Immature natural killer cell (primary cell): ENCODE results near the gene B3GALNT1. TPM values are rescaled to one million over a fixed set of nuclear protein-coding genes. Genes with fewer than 3 reads are reported as not detected.

Experiments
- DNase-seq, 3 donors: peaks; one replicate each; pipeline ENCODE4 v3.0.0; 2022; ENCODE audit warnings: mixed read lengths in 1 of 3
- H3K27ac Mint-ChIP-seq, 6 donors: one replicate each; pipeline ENCODE4 v1.8.0; 2020; ENCODE audit warnings: mixed read lengths in 6 of 6, mild to moderate bottlenecking in 5 of 6, inconsistent platforms in 4 of 6, moderate library complexity in 3 of 6
- H3K27me3 Mint-ChIP-seq, 3 donors: one replicate each; pipeline ENCODE4 v1.8.0; 2020 to 2021; ENCODE audit warnings: low read depth in 3 of 3, mild to moderate bottlenecking in 3 of 3, mixed read lengths in 3 of 3, moderate library complexity in 3 of 3, inconsistent platforms in 1 of 3
- H3K36me3 Mint-ChIP-seq, 3 donors: one replicate each; pipeline ENCODE4 v1.8.0; 2020; ENCODE audit warnings: mixed read lengths in 3 of 3, inconsistent platforms in 2 of 3, mild to moderate bottlenecking in 2 of 3
- H3K4me1 Mint-ChIP-seq, 2 donors: one replicate each; pipeline ENCODE4 v1.8.0; 2020; ENCODE audit warnings: inconsistent platforms in 2 of 2, mild to moderate bottlenecking in 2 of 2, mixed read lengths in 2 of 2, moderate library complexity in 1 of 2
- H3K4me3 Mint-ChIP-seq, 5 donors: one replicate each; pipeline ENCODE4 v1.8.0; 2020; ENCODE audit warnings: mild to moderate bottlenecking in 5 of 5, mixed read lengths in 5 of 5, inconsistent platforms in 3 of 5, moderate library complexity in 3 of 5
- H3K9me3 Mint-ChIP-seq, 6 donors: one replicate each; pipeline ENCODE4 v1.8.0; 2020; ENCODE audit warnings: mild to moderate bottlenecking in 6 of 6, mixed read lengths in 6 of 6, inconsistent platforms in 4 of 6, moderate library complexity in 3 of 6
- polyA plus RNA-seq, 3 donors: library from polyadenylated mRNA; unstranded; fragments of 300-500 nt; fragmentation: Illumina TruSeq; gene quantifications; one replicate each; pipeline ENCODE4 v1.2.3, GENCODE V29; 2021

The B3GALNT1 gene
- polyA plus RNA-seq, 3 donors from 2014 or later = 2.3 to 8.4 (median 6.2) TPM

DNA sequence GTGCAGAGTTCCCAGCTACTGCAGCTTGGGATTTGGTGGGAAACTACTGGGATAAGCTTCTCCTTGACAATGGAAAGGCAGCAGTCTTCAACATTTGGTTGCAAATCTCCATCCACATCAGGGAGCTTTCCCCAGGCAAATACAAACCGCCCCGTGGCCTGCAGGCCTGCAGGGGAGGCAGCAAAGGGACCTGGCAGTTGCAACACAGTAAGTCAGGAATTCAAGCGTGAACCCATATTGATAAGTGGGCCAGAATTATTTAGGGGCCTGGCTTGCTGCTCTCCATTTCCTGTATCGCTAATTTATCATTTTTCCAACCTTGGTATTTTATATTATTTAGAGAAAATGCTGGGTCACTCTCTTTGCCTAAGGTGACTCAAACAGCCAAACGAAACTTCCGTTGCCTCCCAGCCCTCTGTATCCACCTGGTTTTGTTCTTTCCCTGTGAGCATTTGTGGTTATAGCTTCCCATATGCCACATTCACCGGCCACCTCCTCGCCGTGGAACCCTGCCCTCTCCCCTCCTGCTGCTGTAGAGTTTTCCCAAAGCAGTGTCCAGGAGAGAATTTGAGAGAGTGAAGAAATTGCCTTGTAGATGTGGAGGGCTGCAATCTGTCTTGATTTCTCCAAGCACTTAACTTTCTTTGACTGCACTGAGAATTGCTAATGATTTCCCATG lies 34.8 kb downstream of the B3GALNT1 start:
- no peak for DNase-seq
- Mint-ChIP-seq H3K36me3 (peaks cover 18 to 32% (median 22%) of the 10 kb centered on the region in 3 donors), H3K9me3 (no peaks in the 10 kb centered on the region), H3K4me1 (peaks cover 0 to 4% of the 10 kb centered on the region in 2 donors), H3K27ac (no peak overlapping the region), H3K27me3 (peaks cover 0 to 3% (median 0%) of the 10 kb centered on the region in 3 donors), H3K4me3 (no peak overlapping the region)

DNA sequence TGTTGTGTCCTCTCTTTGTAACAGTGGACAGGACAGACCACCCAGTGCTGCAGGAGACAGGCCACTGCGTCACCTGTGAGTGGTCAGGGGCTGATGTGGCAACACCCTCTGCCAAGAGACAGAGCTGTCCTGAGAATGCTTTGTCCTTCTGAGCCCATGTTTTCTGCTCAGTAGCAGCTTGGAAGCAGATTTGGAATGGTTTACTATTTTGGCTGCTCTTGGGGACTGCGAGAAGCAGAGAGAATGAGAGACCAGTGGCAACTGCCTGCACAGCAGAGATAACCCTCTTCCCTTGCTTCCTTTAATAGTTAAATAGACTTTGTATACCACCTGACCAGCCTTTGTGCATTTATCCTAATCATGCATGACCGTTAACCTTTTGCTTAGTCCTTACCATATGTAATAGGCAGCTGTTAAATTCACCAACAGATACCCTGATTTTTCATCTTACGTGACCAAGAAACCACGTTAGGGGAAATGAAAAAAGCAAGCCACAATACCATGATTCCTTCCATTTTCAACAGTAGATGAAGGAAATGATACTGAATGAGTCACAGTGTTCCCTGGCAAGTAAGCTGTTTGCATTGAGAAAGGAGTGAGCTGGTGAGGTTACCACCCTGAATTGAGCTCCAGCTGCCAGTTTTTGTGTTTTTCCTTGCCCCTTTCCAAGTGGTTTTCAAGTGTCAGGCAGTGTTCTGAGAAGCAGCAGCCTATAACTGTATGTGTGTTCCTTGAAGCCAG lies 35.5 kb downstream of the B3GALNT1 start:
- H3K9me3 Mint-ChIP-seq = no peaks in the 10 kb centered on the region
- DNase-seq = no peak
- peaks cover 0 to 4% of the 10 kb centered on the region in 2 donors for H3K4me1 Mint-ChIP-seq
- H3K27me3 Mint-ChIP-seq = peaks cover 0 to 3% (median 0%) of the 10 kb centered on the region in 3 donors
- H3K4me3 Mint-ChIP-seq = no peak overlapping the region
- H3K27ac Mint-ChIP-seq = no peak overlapping the region
- peaks cover 18 to 37% (median 25%) of the 10 kb centered on the region in 3 donors for H3K36me3 Mint-ChIP-seq

DNA sequence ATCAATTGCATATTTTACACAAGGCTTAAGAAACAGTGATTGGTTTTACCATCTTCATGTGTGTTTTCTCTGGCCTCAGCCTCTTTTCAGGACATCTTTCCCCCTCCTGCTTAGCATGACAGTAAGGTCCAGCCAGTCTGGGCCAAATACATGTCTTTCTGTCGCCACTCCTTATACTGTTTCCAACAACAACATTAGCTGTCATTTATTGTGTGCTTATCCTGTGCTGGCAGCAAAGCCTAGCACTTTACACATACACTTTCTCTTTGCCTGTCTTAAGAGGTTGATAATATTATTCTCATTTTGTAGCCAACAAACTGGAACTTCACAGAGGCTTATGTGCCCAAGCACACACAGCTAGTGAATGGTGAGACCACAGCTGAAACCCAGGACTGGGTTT lies 37.8 kb downstream of the B3GALNT1 start:
- Mint-ChIP-seq H3K9me3 (no peaks in the 10 kb centered on the region), H3K36me3 (peaks cover 18 to 42% (median 22%) of the 10 kb centered on the region in 3 donors), H3K27me3 (peaks cover 0 to 3% (median 0%) of the 10 kb centered on the region in 3 donors), H3K4me1 (peaks cover 0 to 4% of the 10 kb centered on the region in 2 donors), H3K4me3 (no peak overlapping the region), H3K27ac (peak overlapping the region in 1 of 6 donors; percentile 3)
- DNase-seq = no peak

DNA sequence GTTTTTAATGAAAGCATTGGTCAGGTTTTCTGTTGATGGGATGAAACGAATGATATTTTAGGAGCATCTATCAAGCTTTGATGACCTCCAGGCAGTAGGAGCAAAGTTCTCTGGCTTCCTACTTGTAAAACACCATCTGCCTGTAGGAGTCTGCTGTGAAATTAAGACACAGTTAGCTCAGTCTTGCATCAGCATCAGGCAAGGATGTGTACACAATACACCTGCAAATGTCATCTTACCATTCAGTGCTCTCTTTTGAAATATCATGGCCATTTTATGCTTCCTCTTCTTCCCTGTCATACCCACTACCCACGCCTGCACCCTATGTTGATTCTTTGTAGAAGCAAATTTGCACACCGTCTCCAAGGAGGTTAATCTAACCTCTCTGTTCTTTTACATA lies 38.2 kb downstream of the B3GALNT1 start:
- Mint-ChIP-seq H3K27ac (no peak overlapping the region), H3K9me3 (no peaks in the 10 kb centered on the region), H3K36me3 (peaks cover 18 to 42% (median 22%) of the 10 kb centered on the region in 3 donors), H3K4me1 (peaks cover 0 to 4% of the 10 kb centered on the region in 2 donors), H3K4me3 (no peak overlapping the region), H3K27me3 (peaks cover 0 to 3% (median 0%) of the 10 kb centered on the region in 3 donors)
- no peak for DNase-seq

DNA sequence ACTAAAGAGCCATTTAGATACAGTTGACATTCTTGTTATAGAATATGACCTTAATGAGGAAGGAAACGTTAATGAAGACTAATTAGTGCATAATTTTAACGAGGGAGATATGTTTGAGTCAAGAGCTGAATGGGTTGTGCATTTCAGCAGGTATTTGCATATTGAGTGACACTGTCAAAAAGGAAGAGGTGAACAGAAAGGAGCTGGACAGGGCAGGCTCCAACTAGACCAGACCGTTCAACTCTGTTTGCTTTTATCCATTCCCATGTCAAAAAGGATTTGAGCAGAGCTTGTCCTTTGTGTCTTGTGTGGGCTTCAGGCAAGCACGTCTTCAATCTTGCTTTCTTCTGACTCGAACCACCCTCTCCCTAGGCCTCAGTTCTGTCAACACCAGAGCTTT lies 40.7 kb downstream of the B3GALNT1 start:
- H3K4me3 Mint-ChIP-seq = no peak overlapping the region
- H3K36me3 Mint-ChIP-seq = peaks cover 11 to 42% (median 11%) of the 10 kb centered on the region in 3 donors
- peaks cover 4 to 10% of the 10 kb centered on the region in 2 donors for H3K4me1 Mint-ChIP-seq
- no peak overlapping the region for H3K27ac Mint-ChIP-seq
- no peak for DNase-seq
- H3K27me3 Mint-ChIP-seq = peaks cover 0 to 3% (median 0%) of the 10 kb centered on the region in 3 donors
- H3K9me3 Mint-ChIP-seq = no peaks in the 10 kb centered on the region

DNA sequence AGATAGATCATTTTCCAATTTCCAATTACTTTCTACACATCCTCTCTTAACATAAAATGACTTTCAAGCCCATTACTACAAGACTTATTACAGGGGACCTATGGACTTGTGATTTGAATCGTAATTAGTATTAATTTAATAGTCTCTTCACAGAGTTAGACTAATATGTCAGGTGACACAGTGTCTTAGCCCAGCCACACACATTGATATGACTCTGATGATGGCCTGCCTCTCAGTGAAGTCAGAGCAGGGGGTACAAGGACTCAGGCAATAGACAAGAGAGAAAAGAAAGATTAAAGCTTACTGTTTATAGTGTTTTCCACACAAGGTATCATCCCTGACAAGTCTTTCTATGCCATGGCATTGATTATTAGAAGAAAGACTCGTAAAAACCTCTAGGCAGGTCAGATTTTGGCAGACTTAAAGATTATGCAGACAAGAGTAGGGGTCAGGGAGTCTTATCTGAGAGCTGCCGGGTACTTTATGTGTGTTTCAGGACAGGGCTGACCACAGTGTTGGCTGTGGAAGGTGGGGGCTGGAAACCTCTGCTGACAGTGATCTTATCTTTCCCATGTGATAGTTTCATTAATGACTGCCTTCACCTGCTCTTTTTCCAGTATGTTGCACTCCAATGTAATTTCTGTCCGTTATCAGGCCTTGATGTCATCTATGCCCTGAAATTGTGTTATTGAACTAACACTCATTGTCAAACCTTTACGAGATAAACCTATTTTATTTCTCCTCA lies 50.1 kb downstream of the B3GALNT1 start:
- Mint-ChIP-seq H3K9me3 (no peaks in the 10 kb centered on the region), H3K27me3 (no peaks in the 10 kb centered on the region), H3K4me3 (peak overlapping the region in 1 of 5 donors; percentile 6), H3K27ac (peak overlapping the region in 4 of 6 donors; percentile 5 to 46 (median 21)), H3K4me1 (peaks cover 31 to 56% of the 10 kb centered on the region in 2 donors), H3K36me3 (no peaks in the 10 kb centered on the region)
- DNase-seq = peak in 1 of 3 donors; percentile 16

DNA sequence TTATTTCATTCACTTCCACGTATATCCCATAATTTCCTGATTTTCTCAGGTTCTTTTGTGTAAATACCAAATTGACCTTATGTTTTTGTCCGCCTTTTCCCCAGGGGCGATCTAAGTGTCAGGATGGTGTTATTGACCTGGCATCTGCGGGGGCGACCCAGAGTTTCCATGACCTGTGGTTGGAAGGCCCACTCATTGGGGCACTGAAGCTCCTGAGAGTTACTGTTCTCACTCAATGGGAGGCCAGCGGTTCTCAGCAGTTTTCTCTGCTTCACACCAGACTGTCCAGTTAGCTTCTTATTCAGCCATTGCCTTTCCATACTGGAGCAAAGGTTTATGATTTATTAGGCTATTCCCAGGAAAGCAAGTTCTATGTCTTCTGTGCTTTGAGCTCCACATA lies 53.3 kb downstream of the B3GALNT1 start:
- Mint-ChIP-seq H3K4me3 (no peak overlapping the region), H3K9me3 (peaks cover 0 to 3% (median 0%) of the 10 kb centered on the region in 6 donors)

DNA sequence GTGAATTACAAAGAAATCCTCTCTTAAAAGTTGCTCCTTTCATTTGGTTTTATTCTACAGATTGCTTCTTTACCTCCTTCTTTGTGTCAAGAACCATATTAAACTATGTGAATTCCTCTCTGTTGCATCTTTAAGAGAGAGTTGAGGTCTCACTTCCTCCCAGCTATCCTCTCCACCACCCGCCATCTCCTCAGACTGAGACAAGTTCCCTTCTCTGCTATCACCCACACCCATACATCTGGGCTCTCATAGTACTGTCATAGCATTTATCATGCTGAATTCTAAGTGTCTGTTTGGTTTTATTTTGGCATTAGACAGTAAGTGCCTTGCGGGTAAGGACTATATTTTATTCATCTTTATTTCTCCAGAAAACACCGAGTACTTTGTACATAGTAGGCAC lies 54.2 kb downstream of the B3GALNT1 start:
- no peak for DNase-seq
- Mint-ChIP-seq H3K4me3 (no peak overlapping the region), H3K9me3 (peaks cover 0 to 3% (median 0%) of the 10 kb centered on the region in 6 donors), H3K4me1 (peaks cover 34 to 45% of the 10 kb centered on the region in 2 donors), H3K36me3 (peaks cover 0 to 7% (median 0%) of the 10 kb centered on the region in 3 donors), H3K27ac (peak overlapping the region in 3 of 6 donors; percentile 0 to 13 (median 3)), H3K27me3 (peaks cover 0 to 2% (median 0%) of the 10 kb centered on the region in 3 donors)

More for the DNA sequence above, 53.3 kb downstream of the B3GALNT1 start:
- Mint-ChIP-seq H3K4me1 (peaks cover 34 to 48% of the 10 kb centered on the region in 2 donors), H3K36me3 (peaks cover 0 to 6% (median 0%) of the 10 kb centered on the region in 3 donors), H3K27me3 (peaks cover 0 to 2% (median 0%) of the 10 kb centered on the region in 3 donors), H3K27ac (no peak overlapping the region)
- no peak for DNase-seq

DNA sequence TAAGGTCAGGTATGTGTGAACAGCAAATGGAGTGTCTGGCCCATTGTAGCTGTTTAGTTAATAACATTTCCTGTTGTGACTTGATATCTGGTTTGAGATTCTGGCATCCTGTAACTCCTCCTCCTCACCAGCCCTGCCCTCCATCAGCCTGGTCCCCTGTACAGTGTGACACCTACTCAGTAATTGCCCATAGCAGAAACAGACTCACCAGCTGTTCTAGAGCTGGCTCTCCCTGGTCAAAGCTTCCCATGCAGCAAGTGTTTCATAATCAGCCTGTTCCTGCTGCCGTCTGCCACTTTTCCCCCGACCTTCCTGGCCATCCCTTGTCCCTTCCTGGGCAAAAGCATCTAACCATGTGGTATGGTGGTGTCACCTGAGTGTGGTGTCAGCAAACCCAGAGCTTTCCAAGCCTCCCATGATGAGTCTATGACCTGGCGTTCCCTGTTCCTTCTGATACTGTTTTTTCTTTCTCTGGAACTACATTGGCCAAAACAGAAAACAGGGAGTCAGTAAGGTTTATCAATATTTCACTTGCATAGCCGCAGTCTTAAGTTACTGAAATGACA lies 55.4 kb downstream of the B3GALNT1 start:
- Mint-ChIP-seq H3K4me3 (no peak overlapping the region), H3K27me3 (peaks cover 0 to 2% (median 0%) of the 10 kb centered on the region in 3 donors), H3K27ac (peak overlapping the region in 3 of 6 donors; percentile 1 to 47 (median 14)), H3K4me1 (peaks cover 25 to 38% of the 10 kb centered on the region in 2 donors), H3K36me3 (peaks cover 6 to 15% (median 8%) of the 10 kb centered on the region in 3 donors), H3K9me3 (peaks cover 0 to 5% (median 4%) of the 10 kb centered on the region in 6 donors)
- no peak for DNase-seq

DNA sequence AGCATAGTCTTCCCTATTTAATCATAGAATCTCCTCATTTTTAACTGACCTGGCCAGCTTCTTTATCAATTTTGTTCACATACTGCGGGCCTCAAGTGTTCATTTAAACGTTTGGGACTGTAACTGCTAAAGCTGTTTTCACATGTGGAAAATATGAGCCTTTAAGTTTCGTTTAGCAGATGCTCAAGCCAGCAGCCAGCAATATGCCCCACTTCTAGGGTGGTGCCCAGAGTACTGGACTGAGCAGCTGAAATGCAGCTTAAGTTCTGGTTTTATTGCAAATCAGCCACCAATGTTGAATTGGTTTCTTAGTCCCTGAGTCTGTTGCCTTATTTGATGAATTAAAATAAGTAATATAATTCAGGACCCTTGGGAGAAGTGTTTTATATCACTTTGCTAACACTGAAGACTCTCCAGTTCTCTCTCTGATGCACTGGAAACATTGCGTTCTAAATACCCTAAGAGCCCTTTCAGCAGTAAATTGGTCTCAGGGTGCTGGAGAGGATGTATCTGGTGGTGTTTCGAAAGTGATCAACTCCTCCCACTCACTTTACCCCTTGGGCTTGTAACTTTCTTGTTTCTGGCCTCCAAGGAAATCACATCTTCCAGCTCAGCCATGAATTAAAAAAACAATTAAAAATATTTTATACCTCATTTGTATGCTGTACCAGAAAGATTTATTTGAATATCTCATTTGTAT lies 61.7 kb downstream of the B3GALNT1 start:
- DNase-seq = no peak
- peaks cover 0 to 5% of the 10 kb centered on the region in 2 donors for H3K4me1 Mint-ChIP-seq
- H3K27ac Mint-ChIP-seq = no peak overlapping the region
- peaks cover 23 to 32% (median 29%) of the 10 kb centered on the region in 3 donors for H3K36me3 Mint-ChIP-seq
- H3K4me3 Mint-ChIP-seq = no peak overlapping the region
- peaks cover 0 to 1% (median 0%) of the 10 kb centered on the region in 3 donors for H3K27me3 Mint-ChIP-seq
- H3K9me3 Mint-ChIP-seq = peaks cover 0 to 5% (median 4%) of the 10 kb centered on the region in 6 donors

DNA sequence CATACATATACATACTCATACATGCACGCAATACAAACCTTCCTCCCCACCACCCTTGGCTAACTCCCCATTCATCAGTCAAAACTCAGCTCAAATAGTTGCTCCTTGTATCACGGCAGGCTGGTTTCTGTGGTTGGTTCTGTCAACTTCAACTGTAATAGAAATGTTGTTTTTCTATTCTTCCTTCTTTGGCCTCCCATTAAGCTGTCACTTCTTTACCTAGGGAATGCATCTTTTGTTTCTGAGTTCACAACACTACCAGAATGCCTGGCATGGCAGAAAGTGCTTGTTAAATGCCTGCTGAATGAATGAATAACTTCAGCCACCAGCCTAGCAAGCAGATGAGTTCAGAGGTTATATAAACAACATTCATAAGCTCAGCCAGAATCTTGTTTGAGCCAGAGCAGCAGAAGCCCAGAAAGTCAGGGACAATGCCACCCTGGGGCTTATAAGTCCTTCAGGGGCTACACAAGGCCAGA lies 63.1 kb downstream of the B3GALNT1 start:
- Mint-ChIP-seq H3K9me3 (peaks cover 0 to 5% (median 2%) of the 10 kb centered on the region in 6 donors), H3K27ac (no peak overlapping the region), H3K36me3 (peaks cover 23 to 33% (median 30%) of the 10 kb centered on the region in 3 donors), H3K4me3 (no peak overlapping the region), H3K27me3 (peaks cover 0 to 2% (median 0%) of the 10 kb centered on the region in 3 donors), H3K4me1 (peaks cover 0 to 5% of the 10 kb centered on the region in 2 donors)
- DNase-seq = no peak

DNA sequence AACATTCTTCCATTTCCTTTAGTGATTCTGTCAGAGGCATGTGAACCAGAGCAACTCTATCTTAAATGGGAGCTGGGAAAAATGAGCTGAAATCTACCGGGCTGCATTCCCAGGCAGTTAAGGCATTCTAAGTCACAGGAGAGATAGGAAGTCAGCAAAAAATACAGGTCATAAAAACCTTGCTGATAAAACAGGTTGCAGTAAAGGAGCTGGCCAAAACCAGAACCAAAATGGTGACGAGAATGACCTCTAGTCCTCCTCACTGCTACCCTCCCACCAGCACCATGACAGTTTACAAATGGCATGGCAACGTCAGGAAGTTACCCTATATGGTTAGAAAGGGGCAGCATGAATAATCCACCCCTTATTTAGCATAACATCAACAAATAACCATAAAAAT lies 66.4 kb downstream of the B3GALNT1 start:
- no peak overlapping the region for H3K4me3 Mint-ChIP-seq
- H3K27ac Mint-ChIP-seq = no peak overlapping the region
- H3K27me3 Mint-ChIP-seq = peaks cover 0 to 4% (median 2%) of the 10 kb centered on the region in 3 donors
- peaks cover 12 to 19% (median 19%) of the 10 kb centered on the region in 3 donors for H3K36me3 Mint-ChIP-seq
- no peaks in the 10 kb centered on the region for H3K9me3 Mint-ChIP-seq
- no peak for DNase-seq
- peaks cover 21 to 23% of the 10 kb centered on the region in 2 donors for H3K4me1 Mint-ChIP-seq
